ENCODE results near the gene CGN. TPM values are rescaled to one million over a fixed set of nuclear protein-coding genes. Genes with fewer than 3 reads are reported as not detected.

The CGN gene
- total and polyA plus RNA-seq, 2 of the 13 experiments (the other 11 are each of a cell fraction or from before 2014, with no cell fraction given): 0.75 to 0.81 TPM

DNA sequence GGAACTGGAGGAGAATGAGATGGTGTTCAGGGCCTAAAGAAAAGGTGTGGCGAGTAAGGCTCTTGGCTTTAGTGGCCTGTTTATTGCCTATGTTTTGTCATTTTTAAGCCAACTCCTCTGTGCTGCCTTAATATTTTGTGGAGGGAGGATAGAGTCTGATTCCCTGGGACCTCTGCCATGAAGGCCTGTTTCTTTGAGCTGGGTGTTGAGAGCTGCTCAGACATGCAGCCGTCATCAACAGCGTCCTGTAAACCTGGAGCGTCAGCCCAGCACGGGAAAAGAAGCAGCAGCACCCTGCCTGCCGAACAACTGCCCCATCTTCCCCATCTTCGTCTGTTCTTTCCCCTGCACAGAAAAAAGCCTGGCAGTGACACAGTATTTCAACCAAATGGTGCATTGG is 73.6 kb downstream of the CGN start:
- Histone ChIP-seq H3K9me3 (ENCODE audit: low read length) (no peaks in the 10 kb centered on the region), H3K4me3 (replicated peaks in 1 of 3; ENCODE audit: insufficient read depth in 1 of 3, low read depth in 2 of 3, low read length in 3 of 3) (no peak overlapping the region), H3K27me3 (ENCODE audit: control insufficient read depth in 1 of 2, insufficient read depth in 2 of 2, low read length in 2 of 2) (no peaks in the 10 kb centered on the region), H3K27ac (ENCODE audit: extremely low read length, insufficient read depth, low read length) (no peak overlapping the region), H3K9ac (ENCODE audit: insufficient read depth, low read depth, low read length) (no peak overlapping the region), H4K20me1 (ENCODE audit: insufficient read depth, low read length) (no peaks in the 10 kb centered on the region), H3K36me3 (replicated peaks in 1 of 2; ENCODE audit: control insufficient read depth in 1 of 2, insufficient read depth in 2 of 2, low read length in 2 of 2) (peaks cover 3 to 11% of the 10 kb centered on the region in 2 experiments; a peak in 4 of 5 replicates), H3K4me2 (ENCODE audit: low read depth, low read length) (no peak overlapping the region), H3K4me1 (ENCODE audit: insufficient read depth, low read length) (peaks cover 15% of the 10 kb centered on the region), H2AFZ (ENCODE audit: low read length) (no peak overlapping the region), H3K79me2 (ENCODE audit: insufficient read depth, low read length) (no peaks in the 10 kb centered on the region)
- no peak for FAIRE-seq
- 79% methylated on average over 7 of the region's 7 CpGs for WGBS (ENCODE audit: low lambda C conversion rate)
- no peak for DNase-seq (ENCODE audit: low spot score)
- intact Hi-C loops (cut with micrococcal nuclease; ENCODE audit: unreplicated experiment): no loop called here
- BruUV-seq (replicated peaks): no TSS peak
- CTCF ChIA-PET (ENCODE audit: low intra/inter-chr PET ratio, low total read pairs): no interaction called here
- POLR2A ChIA-PET: no interaction called here
- TF ChIP-seq RXRA (CRISPR knock-in tag; IDR thresholded peaks at IDR 0.05) (no peak), ZNF143 (CRISPR knock-in tag; IDR thresholded peaks at IDR 0.05) (no peak), ZNF124 (CRISPR knock-in tag; IDR thresholded peaks at IDR 0.05) (no peak), ZFP37 (CRISPR knock-in tag; IDR thresholded peaks at IDR 0.05; ENCODE audit: borderline replicate concordance) (no peak), GTF3A (CRISPR knock-in tag; conservative IDR thresholded peaks at IDR 0.05) (no peak), ZNF709 (CRISPR knock-in tag; IDR thresholded peaks at IDR 0.05) (no peak), WIZ (CRISPR knock-in tag; IDR thresholded peaks at IDR 0.05) (no peak), SP5 (CRISPR knock-in tag; IDR thresholded peaks at IDR 0.05; ENCODE audit: borderline replicate concordance, low read depth) (no peak)
- TF ChIP-seq, protein P1, sequence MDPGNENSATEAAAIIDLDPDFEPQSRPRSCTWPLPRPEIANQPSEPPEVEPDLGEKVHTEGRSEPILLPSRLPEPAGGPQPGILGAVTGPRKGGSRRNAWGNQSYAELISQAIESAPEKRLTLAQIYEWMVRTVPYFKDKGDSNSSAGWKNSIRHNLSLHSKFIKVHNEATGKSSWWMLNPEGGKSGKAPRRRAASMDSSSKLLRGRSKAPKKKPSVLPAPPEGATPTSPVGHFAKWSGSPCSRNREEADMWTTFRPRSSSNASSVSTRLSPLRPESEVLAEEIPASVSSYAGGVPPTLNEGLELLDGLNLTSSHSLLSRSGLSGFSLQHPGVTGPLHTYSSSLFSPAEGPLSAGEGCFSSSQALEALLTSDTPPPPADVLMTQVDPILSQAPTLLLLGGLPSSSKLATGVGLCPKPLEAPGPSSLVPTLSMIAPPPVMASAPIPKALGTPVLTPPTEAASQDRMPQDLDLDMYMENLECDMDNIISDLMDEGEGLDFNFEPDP (CRISPR knock-in tag; conservative IDR thresholded peaks at IDR 0.05): no peak
- TF ChIP-seq, protein P2, sequence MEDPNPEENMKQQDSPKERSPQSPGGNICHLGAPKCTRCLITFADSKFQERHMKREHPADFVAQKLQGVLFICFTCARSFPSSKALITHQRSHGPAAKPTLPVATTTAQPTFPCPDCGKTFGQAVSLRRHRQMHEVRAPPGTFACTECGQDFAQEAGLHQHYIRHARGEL (CRISPR knock-in tag; IDR thresholded peaks at IDR 0.05): no peak
- in situ Hi-C loops (cut with HindIII; ENCODE audit: extremely low pct_ligation_motif_present, low pct_unique_long_range_greater_than_20kb): no loop called here
- no peak for ATAC-seq
